ENCODE results near the gene LANCL2.

- TF ChIP-seq CTCF (conservative IDR thresholded peaks at IDR 0.05) (no peak), EZH2 (IDR thresholded peaks at IDR 0.05; ENCODE audit: low read depth) (no peak)
Measured at GRCh38 chr7:55363386-55364170, 1.6 kb upstream of the LANCL2 start.

Data from PC-9 (cell line).